HepG2 (cell line): ENCODE data around the gene KMT5C. TPM values are rescaled to one million over a fixed set of nuclear protein-coding genes. Genes with fewer than 3 reads are reported as not detected.

Source experiments
- AGO2 ChIP-seq: fragments of 200-400 bp; formaldehyde crosslinking; optimal IDR thresholded peaks from 2 replicates; pipeline ENCODE3; 2017; ENCODE audit warnings: mild to moderate bottlenecking, low read depth, low read length, moderate library complexity
- ARID5B ChIP-seq: IDR thresholded peaks from 2 replicates; pipeline ENCODE4 v1.4.0; 2020; ENCODE audit warnings: mild to moderate bottlenecking, missing genetic modification reagents
- ATF1 ChIP-seq: IDR thresholded peaks from 2 replicates; pipeline ENCODE4 v1.6.1; 2016; ENCODE audit warnings: mild to moderate bottlenecking, control low read depth
- CEBPZ ChIP-seq: IDR thresholded peaks from 2 replicates; pipeline ENCODE4 v1.6.1; 2012; ENCODE audit warnings: low read length, improper control_type of control experiment
- DRAP1 ChIP-seq: IDR thresholded peaks from 2 replicates; pipeline ENCODE4 v1.6.1; 2016; ENCODE audit warnings: missing genetic modification reagents, missing compliant biosample characterization
- GTF2F1 ChIP-seq: fragments of 150-350 bp; IDR thresholded peaks from 2 replicates; pipeline ENCODE4 v1.6.1; 2014; ENCODE audit warnings: low read length
- MNT ChIP-seq: fragments of 450-650 bp; IDR thresholded peaks from 2 replicates; pipeline ENCODE4 v1.6.1; 2016
- MYPOP ChIP-seq: sonication (generic); formaldehyde crosslinking; IDR thresholded peaks from 2 replicates; pipeline ENCODE4 v1.8.1; 2023; ENCODE audit warnings: mild to moderate bottlenecking, moderate library complexity, missing genetic modification reagents
- NKX3-1 ChIP-seq: sonication (generic); formaldehyde crosslinking; IDR thresholded peaks from 2 replicates; pipeline ENCODE4 v1.5.0; 2020; ENCODE audit warnings: missing genetic modification reagents
- PITX1 ChIP-seq: sonication (generic); formaldehyde crosslinking; IDR thresholded peaks from 2 replicates; pipeline ENCODE4 v1.5.1; 2020; ENCODE audit warnings: mild to moderate bottlenecking, missing genetic modification reagents
- POLR2AphosphoS2 ChIP-seq: IDR thresholded peaks from 2 replicates; pipeline ENCODE4 v1.6.1; 2011; ENCODE audit warnings: low read depth, low read length, improper control_type of control experiment
- RAD21 ChIP-seq: fragments of 450-650 bp; formaldehyde crosslinking; IDR thresholded peaks from 2 replicates; pipeline ENCODE4 v1.5.0; 2020; ENCODE audit warnings: mild to moderate bottlenecking
- REST ChIP-seq, 2 experiments: IDR thresholded peaks; 2 replicates each; pipeline ENCODE4 v1.6.1; 2011 to 2012; ENCODE audit warnings: low read length in 2 of 2, borderline replicate concordance in 1 of 2, low read depth in 1 of 2, mild to moderate bottlenecking in 1 of 2, moderate library complexity in 1 of 2
- ZNF136 ChIP-seq: sonication (generic); formaldehyde crosslinking; IDR thresholded peaks from 2 replicates; pipeline ENCODE4 v1.8.1; 2022; ENCODE audit warnings: low read depth, mild to moderate bottlenecking, moderate library complexity, missing genetic modification reagents
- ZNF891 ChIP-seq: sonication (generic); formaldehyde crosslinking; IDR thresholded peaks from 2 replicates; pipeline ENCODE4 v1.5.0; 2020; ENCODE audit warnings: mild to moderate bottlenecking, missing genetic modification reagents
- polyA plus RNA-seq, 8 experiments: library from polyadenylated mRNA; depleted of rRNA in 3 of 8; stranded (reverse) in 7 of 8; unstranded in 1 of 8; fragments of >200 nt; fragmentation: Illumina TruSeq in 4 of 8; extraction: Trizol in 4 of 8; gene quantifications; 2 replicates each; pipeline versions ENCODE4 v1.2.1 to v1.2.3, GENCODE V29; 2011 to 2016; ENCODE audit warnings: low read depth in 4 of 8, missing spikeins in 1 of 8, mixed read lengths in 1 of 8; ENCODE audit not compliant: insufficient read depth in 1 of 8
- total RNA-seq, 5 experiments: library from RNA; depleted of rRNA; stranded (reverse); fragments of >200 nt; fragmentation: Illumina TruSeq; extraction: Trizol; gene quantifications; 2 replicates each; pipeline ENCODE4 v1.2.3, GENCODE V29; 2016; ENCODE audit warnings: low read depth in 1 of 5

Gene KMT5C
- total and polyA plus RNA-seq, 2 of the 13 experiments (the other 11 are each of a cell fraction or from before 2014, with no cell fraction given): 5.5 to 9.0 TPM

- TF ChIP-seq REST (IDR thresholded peaks at IDR 0.05; ENCODE audit: borderline replicate concordance in 1 of 2, low read depth in 1 of 2, low read length in 2 of 2) (no peak), RAD21 (CRISPR knock-in tag) (no peak), MYPOP (CRISPR knock-in tag) (peak; percentile 72; the same call in 1 of the 2 replicates), ZNF136 (CRISPR knock-in tag) (peak; percentile 54; the same call in 1 of the 2 replicates), ATF1 (CRISPR knock-in tag) (no peak), PITX1 (CRISPR knock-in tag) (peak; percentile 73), NKX3-1 (CRISPR knock-in tag) (no peak), CEBPZ (no peak), ZNF891 (CRISPR knock-in tag) (no peak), POLR2AphosphoS2 (no peak), DRAP1 (CRISPR knock-in tag) (peak; percentile 20; the same call in 1 of the 2 replicates), ARID5B (CRISPR knock-in tag) (peak; percentile 85), AGO2 (no peak), MNT (no peak), GTF2F1 (no peak)
These were observed 5.8 kb upstream of the KMT5C start (continued) for GRCh38 chr19:55333870-55334269.
